SK-N-SH treated with all-trans-retinoic acid at 6 μM for 48 hours (cell line): ENCODE results near the gene DMAC2.
A peak's percentile ranks its signal among the peaks of the same experiment; 100 is the strongest.

Source experiments
- ATAC-seq: fragments of 200-7000 bp; cut with Tn5 transposase; 3 replicates; pipeline ENCODE4 v1.9.1; 2020; ENCODE audit warnings: mild to moderate bottlenecking, moderate library complexity
- ARNTL ChIP-seq: fragments of 450-650 bp; formaldehyde crosslinking; IDR thresholded peaks from 2 replicates; pipeline ENCODE4 v1.5.0; 2020; ENCODE audit warnings: low read depth, mild to moderate bottlenecking, moderate library complexity, borderline replicate concordance
- BACH2 ChIP-seq: fragments of 250-450 bp; sonication (Bioruptor Pico); IDR thresholded peaks from 2 replicates; pipeline ENCODE4 v1.9.0; 2021; ENCODE audit warnings: mild to moderate bottlenecking, borderline replicate concordance
- CREB5 ChIP-seq: fragments of 250-450 bp; sonication (Bioruptor Pico); IDR thresholded peaks from 2 replicates; pipeline ENCODE4 v1.5.1; 2020; ENCODE audit warnings: low read depth, mild to moderate bottlenecking, moderate library complexity
- CSDC2 ChIP-seq: fragments of 250-450 bp; sonication (Bioruptor Pico); IDR thresholded peaks from 2 replicates; pipeline ENCODE4 v1.5.0; 2020; ENCODE audit warnings: mild to moderate bottlenecking, moderate library complexity
- CSRNP3 ChIP-seq: fragments of 250-450 bp; sonication (Bioruptor Pico); IDR thresholded peaks from 2 replicates; pipeline ENCODE4 v1.5.1; 2021; ENCODE audit warnings: mild to moderate bottlenecking, moderate library complexity
- ESRRG ChIP-seq: fragments of 250-450 bp; sonication (Bioruptor Pico); IDR thresholded peaks from 2 replicates; pipeline ENCODE4 v1.6.1; 2021; ENCODE audit warnings: mild to moderate bottlenecking
- ISL1 ChIP-seq: fragments of 250-450 bp; sonication (Bioruptor Pico); IDR thresholded peaks from 2 replicates; pipeline ENCODE4 v2.1.2; 2022; ENCODE audit warnings: mild to moderate bottlenecking, moderate library complexity
- OSR1 ChIP-seq: fragments of 250-450 bp; sonication (Bioruptor Pico); IDR thresholded peaks from 2 replicates; pipeline ENCODE4 v1.8.0; 2022; ENCODE audit warnings: moderate library complexity, mild to moderate bottlenecking, inconsistent platforms
- PATZ1 ChIP-seq: fragments of 250-450 bp; sonication (Bioruptor Pico); IDR thresholded peaks from 2 replicates; pipeline ENCODE4 v1.8.0; 2020; ENCODE audit warnings: mild to moderate bottlenecking, moderate library complexity, borderline replicate concordance
- POU6F1 ChIP-seq: fragments of 250-450 bp; sonication (Bioruptor Pico); IDR thresholded peaks from 2 replicates; pipeline ENCODE4 v1.8.0; 2021; ENCODE audit warnings: low read depth, mild to moderate bottlenecking, moderate library complexity, borderline replicate concordance
- PPARA ChIP-seq: fragments of 250-450 bp; sonication (Bioruptor Pico); IDR thresholded peaks from 2 replicates; pipeline ENCODE4 v1.5.0; 2020; ENCODE audit warnings: mild to moderate bottlenecking, borderline replicate concordance
- RARB ChIP-seq: fragments of 250-450 bp; sonication (Bioruptor Pico); IDR thresholded peaks from 2 replicates; pipeline ENCODE4 v1.8.0; 2021; ENCODE audit warnings: mild to moderate bottlenecking, moderate library complexity
- SNAI2 ChIP-seq: fragments of 250-450 bp; sonication (Bioruptor Pico); IDR thresholded peaks from 2 replicates; pipeline ENCODE4 v1.5.0; 2020; ENCODE audit warnings: mild to moderate bottlenecking, moderate library complexity
- TCF4 ChIP-seq: fragments of 250-450 bp; sonication (Bioruptor Pico); IDR thresholded peaks from 2 replicates; pipeline ENCODE4 v1.8.0; 2021; ENCODE audit warnings: mild to moderate bottlenecking, moderate library complexity, borderline replicate concordance
- TOX ChIP-seq: fragments of 250-450 bp; sonication (Bioruptor Pico); IDR thresholded peaks from 2 replicates; pipeline ENCODE4 v1.8.0; 2021; ENCODE audit warnings: mild to moderate bottlenecking, moderate library complexity, borderline replicate concordance
- TSHZ2 ChIP-seq: fragments of 250-450 bp; sonication (Bioruptor Pico); IDR thresholded peaks from 2 replicates; pipeline ENCODE4 v1.5.0; 2020; ENCODE audit warnings: mild to moderate bottlenecking, moderate library complexity
- ZC3H10 ChIP-seq: fragments of 250-450 bp; sonication (Bioruptor Pico); IDR thresholded peaks from 2 replicates; pipeline ENCODE4 v1.5.1; 2021; ENCODE audit warnings: mild to moderate bottlenecking, moderate library complexity
- ZFP3 ChIP-seq: fragments of 250-450 bp; sonication (Bioruptor Pico); IDR thresholded peaks from 2 replicates; pipeline ENCODE4 v1.5.0; 2020; ENCODE audit warnings: mild to moderate bottlenecking, moderate library complexity
- ZFP30 ChIP-seq: fragments of 450-650 bp; formaldehyde crosslinking; IDR thresholded peaks from 2 replicates; pipeline ENCODE4 v1.5.0; 2022; ENCODE audit warnings: mild to moderate bottlenecking, moderate library complexity
- ZNF565 ChIP-seq: fragments of 450-650 bp; formaldehyde crosslinking; conservative IDR thresholded peaks from 2 replicates; pipeline ENCODE4 v1.5.0; 2020; ENCODE audit warnings: low read depth, mild to moderate bottlenecking, moderate library complexity
- ZNF70 ChIP-seq: fragments of 450-650 bp; formaldehyde crosslinking; IDR thresholded peaks from 2 replicates; pipeline ENCODE4 v1.5.0; 2020; ENCODE audit warnings: mild to moderate bottlenecking, moderate library complexity
- ZNF8 ChIP-seq: fragments of 450-650 bp; formaldehyde crosslinking; IDR thresholded peaks from 2 replicates; pipeline ENCODE4 v1.5.0; 2020; ENCODE audit warnings: mild to moderate bottlenecking, moderate library complexity

The DMAC2 gene

GRCh38 chr19:41398050-41398418 lies 41.7 kb downstream of the DMAC2 start:
- peak; percentile 4; the same call in 1 of the 3 replicates for ATAC-seq
- TF ChIP-seq BACH2 (CRISPR knock-in tag): no peak
- no peak for TF ChIP-seq ZNF8 (CRISPR knock-in tag)
- no peak for TF ChIP-seq ZC3H10 (CRISPR knock-in tag)
- TF ChIP-seq TOX (CRISPR knock-in tag): no peak
- no peak for TF ChIP-seq CSDC2 (CRISPR knock-in tag)
- TF ChIP-seq ISL1 (CRISPR knock-in tag): no peak
- no peak for TF ChIP-seq SNAI2 (CRISPR knock-in tag)
- no peak for TF ChIP-seq ZNF70 (CRISPR knock-in tag)
- no peak for TF ChIP-seq ZFP3 (CRISPR knock-in tag)
- no peak for TF ChIP-seq CSRNP3 (CRISPR knock-in tag)
- no peak for TF ChIP-seq POU6F1 (CRISPR knock-in tag)
- TF ChIP-seq PPARA (CRISPR knock-in tag): no peak
- TF ChIP-seq ZFP30: no peak
- no peak for TF ChIP-seq TCF4 (CRISPR knock-in tag)
- TF ChIP-seq RARB (CRISPR knock-in tag): no peak
- TF ChIP-seq ESRRG (CRISPR knock-in tag): no peak
- TF ChIP-seq ARNTL: no peak
- TF ChIP-seq TSHZ2 (CRISPR knock-in tag): no peak

GRCh38 chr19:41397086-41398049 lies 42.3 kb downstream of the DMAC2 start, which contains the start of the genes BCKDHA and EXOSC5:
TSS of gene BCKDHA (plus strand) at chr19:41397818. CDS start at chr19:41397828, 10 bp downstream.
TSS of gene EXOSC5 (minus strand) at chr19:41397359. CDS start at chr19:41397328, 31 bp downstream.
- ATAC-seq: peak; percentile 94
- no peak for TF ChIP-seq TOX (CRISPR knock-in tag)
- TF ChIP-seq TCF4 (CRISPR knock-in tag): no peak
- TF ChIP-seq ZNF565 (CRISPR knock-in tag): no peak
- no peak for TF ChIP-seq PATZ1 (CRISPR knock-in tag)
- TF ChIP-seq ZNF70 (CRISPR knock-in tag): no peak
- no peak for TF ChIP-seq OSR1 (CRISPR knock-in tag)
- TF ChIP-seq CSDC2 (CRISPR knock-in tag): no peak
- no peak for TF ChIP-seq CSRNP3 (CRISPR knock-in tag)
- no peak for TF ChIP-seq CREB5 (CRISPR knock-in tag)
- no peak for TF ChIP-seq ISL1 (CRISPR knock-in tag)
- TF ChIP-seq TSHZ2 (CRISPR knock-in tag): no peak
- TF ChIP-seq PPARA (CRISPR knock-in tag): no peak
- TF ChIP-seq ZFP3 (CRISPR knock-in tag): no peak
- no peak for TF ChIP-seq SNAI2 (CRISPR knock-in tag)
- no peak for TF ChIP-seq ESRRG (CRISPR knock-in tag)
- no peak for TF ChIP-seq ZFP30
- TF ChIP-seq ZNF8 (CRISPR knock-in tag): no peak
- no peak for TF ChIP-seq ARNTL
- no peak for TF ChIP-seq ZC3H10 (CRISPR knock-in tag)
